Progenitor cell of endocrine pancreas (in vitro differentiated cells): Measurements from ENCODE around the gene CACUL1. TPM values are rescaled to one million over a fixed set of nuclear protein-coding genes. Genes with fewer than 3 reads are reported as not detected.

Experiments used
- DNase-seq: peaks from one replicate; pipeline ENCODE4 v3.0.0; 2021; ENCODE audit warnings: low spot score; ENCODE audit not compliant: unreplicated experiment
- H3K27ac Mint-ChIP-seq: 2 replicates; pipeline ENCODE4 v1.8.0; 2021; ENCODE audit warnings: mild to moderate bottlenecking, moderate library complexity, mixed read lengths
- H3K27me3 Mint-ChIP-seq: 2 replicates; pipeline ENCODE4 v1.8.0; 2021; ENCODE audit warnings: mixed read lengths
- H3K36me3 Mint-ChIP-seq: 2 replicates; pipeline ENCODE4 v1.8.0; 2022; ENCODE audit warnings: mixed read lengths; ENCODE audit not compliant: insufficient read depth
- H3K4me1 Mint-ChIP-seq: 2 replicates; pipeline ENCODE4 v1.8.0; 2021; ENCODE audit warnings: low read depth, mixed read lengths
- H3K4me3 Mint-ChIP-seq: 2 replicates; pipeline ENCODE4 v1.8.0; 2021; ENCODE audit warnings: low read depth, mild to moderate bottlenecking, moderate library complexity, mixed read lengths
- H3K9me3 Mint-ChIP-seq: 2 replicates; pipeline ENCODE4 v1.8.0; 2021; ENCODE audit warnings: low read depth, mixed read lengths
- total RNA-seq: library from RNA; stranded (reverse); gene quantifications from 2 replicates; pipeline ENCODE4 v1.2.1, GENCODE V29; 2021
- TF ChIP-seq, protein P1 (sequence below): fragments of 200-600 bp; sonication (generic); IDR thresholded peaks from one replicate; pipeline ENCODE4 v1.5.0; 2021; ENCODE audit warnings: antibody characterized with exemption, mild to moderate bottlenecking; ENCODE audit not compliant: unreplicated experiment

The CACUL1 gene
- total RNA-seq, 1 donor from 2014 or later, result 58.5 TPM

- Mint-ChIP-seq H3K36me3 (peaks cover 5% of the 10 kb centered on the region), H3K27ac (no peak overlapping the region), H3K27me3 (no peaks in the 10 kb centered on the region), H3K9me3 (no peaks in the 10 kb centered on the region), H3K4me3 (no peak overlapping the region), H3K4me1 (peaks cover 5% of the 10 kb centered on the region)
- peak; percentile 33 for DNase-seq
- TF ChIP-seq, protein P1, sequence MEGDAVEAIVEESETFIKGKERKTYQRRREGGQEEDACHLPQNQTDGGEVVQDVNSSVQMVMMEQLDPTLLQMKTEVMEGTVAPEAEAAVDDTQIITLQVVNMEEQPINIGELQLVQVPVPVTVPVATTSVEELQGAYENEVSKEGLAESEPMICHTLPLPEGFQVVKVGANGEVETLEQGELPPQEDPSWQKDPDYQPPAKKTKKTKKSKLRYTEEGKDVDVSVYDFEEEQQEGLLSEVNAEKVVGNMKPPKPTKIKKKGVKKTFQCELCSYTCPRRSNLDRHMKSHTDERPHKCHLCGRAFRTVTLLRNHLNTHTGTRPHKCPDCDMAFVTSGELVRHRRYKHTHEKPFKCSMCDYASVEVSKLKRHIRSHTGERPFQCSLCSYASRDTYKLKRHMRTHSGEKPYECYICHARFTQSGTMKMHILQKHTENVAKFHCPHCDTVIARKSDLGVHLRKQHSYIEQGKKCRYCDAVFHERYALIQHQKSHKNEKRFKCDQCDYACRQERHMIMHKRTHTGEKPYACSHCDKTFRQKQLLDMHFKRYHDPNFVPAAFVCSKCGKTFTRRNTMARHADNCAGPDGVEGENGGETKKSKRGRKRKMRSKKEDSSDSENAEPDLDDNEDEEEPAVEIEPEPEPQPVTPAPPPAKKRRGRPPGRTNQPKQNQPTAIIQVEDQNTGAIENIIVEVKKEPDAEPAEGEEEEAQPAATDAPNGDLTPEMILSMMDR, result peak; percentile 92
These were observed 33.9 kb downstream of the CACUL1 start for GRCh38 chr10:118720685-118721538.

DNA sequence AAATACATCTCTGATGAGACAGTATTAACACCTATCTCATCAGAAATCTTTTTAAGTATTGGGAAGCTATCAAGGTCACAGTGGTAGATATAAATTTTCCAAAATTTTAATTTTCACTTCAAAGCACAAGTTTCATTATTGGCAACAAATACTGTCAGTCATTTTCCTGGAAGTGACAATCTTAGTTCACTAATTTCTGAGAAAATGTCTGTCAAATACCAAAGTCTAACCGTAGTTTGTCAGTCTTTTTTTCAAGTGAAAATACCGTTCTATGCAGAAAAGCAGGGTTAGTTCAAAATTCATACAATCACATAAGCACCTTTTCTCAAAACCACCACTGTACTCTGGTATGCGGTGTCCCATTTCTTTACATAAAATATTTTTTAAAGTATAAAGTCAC lies 40.4 kb downstream of the CACUL1 start:
- Mint-ChIP-seq H3K4me3 (no peak overlapping the region), H3K9me3 (no peaks in the 10 kb centered on the region), H3K27me3 (no peaks in the 10 kb centered on the region), H3K4me1 (no peaks in the 10 kb centered on the region), H3K27ac (no peak overlapping the region), H3K36me3 (peaks cover 9% of the 10 kb centered on the region)
- TF ChIP-seq, protein P1, result no peak
- DNase-seq, result no peak

DNA sequence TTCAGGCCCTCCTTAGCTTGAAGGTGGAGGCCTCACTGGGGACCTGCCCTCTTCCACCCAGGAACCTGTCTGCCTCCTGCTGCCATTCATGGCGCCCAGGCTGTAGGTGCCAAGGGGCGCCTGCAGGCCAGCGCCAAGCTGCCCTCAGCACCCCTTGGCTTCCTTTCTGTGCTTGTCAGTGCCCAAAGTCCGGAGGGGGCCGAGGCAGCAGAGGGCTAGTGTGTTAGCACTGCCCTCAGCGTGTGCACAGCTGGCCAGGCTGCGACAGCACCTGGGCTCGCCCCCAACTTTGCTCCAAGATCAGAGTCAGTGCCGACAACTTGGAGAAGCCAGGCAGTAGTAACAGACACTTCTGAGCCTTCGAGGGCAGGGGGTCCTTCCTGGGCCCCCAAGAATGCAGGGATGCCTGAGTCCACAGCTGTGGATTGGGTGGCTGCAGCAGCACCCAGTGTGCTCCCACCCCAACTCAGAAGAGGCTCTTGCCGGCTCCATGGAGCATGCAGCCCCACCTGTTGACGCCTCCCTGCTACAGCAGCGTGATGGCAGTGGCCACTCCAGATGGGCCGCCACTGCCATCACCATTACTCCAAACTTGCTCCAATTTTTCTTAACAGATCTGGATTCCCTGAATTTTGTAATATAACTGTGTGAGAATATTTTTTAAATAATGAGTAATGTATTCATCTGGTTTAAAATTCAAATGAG lies 41.7 kb downstream of the CACUL1 start:
- peaks cover 8% of the 10 kb centered on the region for H3K36me3 Mint-ChIP-seq
- DNase-seq, result no peak

DNA sequence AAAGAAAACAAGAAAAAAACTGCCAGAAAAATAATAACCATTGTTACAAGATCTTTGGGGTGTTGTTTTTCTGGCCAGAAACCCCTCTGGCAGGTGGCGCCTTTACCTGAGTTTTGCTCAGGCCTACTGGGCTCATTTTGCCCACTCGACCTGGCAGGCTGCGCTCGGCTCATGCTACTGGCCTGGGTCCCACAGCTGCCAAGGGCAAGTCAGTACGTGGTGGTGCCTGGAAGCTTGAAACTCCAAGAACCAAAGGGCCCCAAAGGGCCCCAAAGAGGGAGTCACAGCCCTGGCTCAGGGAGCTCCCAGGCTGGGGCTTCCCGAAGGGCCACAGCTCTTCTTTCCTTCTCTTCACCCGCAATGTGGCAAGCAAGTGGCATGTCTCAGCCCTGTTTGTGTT lies 42.7 kb downstream of the CACUL1 start:
- no peak overlapping the region for H3K4me3 Mint-ChIP-seq
- no peaks in the 10 kb centered on the region for H3K4me1 Mint-ChIP-seq
- DNase-seq, result no peak
- H3K27me3 Mint-ChIP-seq, result no peaks in the 10 kb centered on the region
- TF ChIP-seq, protein P1, result no peak
- peaks cover 9% of the 10 kb centered on the region for H3K36me3 Mint-ChIP-seq
- H3K9me3 Mint-ChIP-seq, result no peaks in the 10 kb centered on the region
- H3K27ac Mint-ChIP-seq, result no peak overlapping the region

More for the DNA sequence above, 41.7 kb downstream of the CACUL1 start:
- no peaks in the 10 kb centered on the region for H3K4me1 Mint-ChIP-seq
- TF ChIP-seq, protein P1, result peak; percentile 31
- H3K27me3 Mint-ChIP-seq, result no peaks in the 10 kb centered on the region
- no peak overlapping the region for H3K27ac Mint-ChIP-seq
- no peak overlapping the region for H3K4me3 Mint-ChIP-seq
- H3K9me3 Mint-ChIP-seq, result no peaks in the 10 kb centered on the region

DNA sequence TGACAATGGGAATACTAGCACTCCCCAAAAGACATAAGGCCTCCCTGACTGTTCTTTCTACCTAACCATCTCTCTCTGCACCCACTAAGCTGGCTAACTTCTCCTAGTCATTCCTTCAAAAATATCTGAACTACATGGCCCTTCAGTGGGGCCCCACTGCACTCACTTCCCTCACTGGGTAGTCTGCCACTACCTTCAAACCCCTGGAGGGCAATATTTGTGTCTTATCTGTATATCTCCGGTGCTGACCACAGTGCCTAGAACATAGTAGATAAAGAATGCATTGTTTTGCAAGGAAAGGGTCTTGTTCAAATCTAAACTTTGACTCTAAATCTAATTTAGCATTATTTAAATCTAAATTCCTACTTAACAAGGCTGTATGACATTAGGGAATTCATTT lies 44.3 kb downstream of the CACUL1 start:
- H3K27me3 Mint-ChIP-seq, result no peaks in the 10 kb centered on the region
- TF ChIP-seq, protein P1, result no peak
- H3K4me3 Mint-ChIP-seq, result no peak overlapping the region
- no peaks in the 10 kb centered on the region for H3K9me3 Mint-ChIP-seq
- peaks cover 8% of the 10 kb centered on the region for H3K36me3 Mint-ChIP-seq
- H3K4me1 Mint-ChIP-seq, result peaks cover 12% of the 10 kb centered on the region
- no peak for DNase-seq
- H3K27ac Mint-ChIP-seq, result peak overlapping the region; percentile 59
